HG03457 (cell line): ENCODE measurements around the gene RALB.
"Not testable (repeated sequence)": the region's sequence is repeated elsewhere in the genome, so short reads cannot be mapped to it uniquely, and the experiment has no call there.

Source experiments
- ATAC-seq: cut with Tn5 transposase; IDR thresholded peaks from one replicate; pipeline ENCODE4 v1.9.1; 2021; ENCODE audit warnings: moderate number of reproducible peaks; ENCODE audit not compliant: unreplicated experiment

RALB gene

DNA sequence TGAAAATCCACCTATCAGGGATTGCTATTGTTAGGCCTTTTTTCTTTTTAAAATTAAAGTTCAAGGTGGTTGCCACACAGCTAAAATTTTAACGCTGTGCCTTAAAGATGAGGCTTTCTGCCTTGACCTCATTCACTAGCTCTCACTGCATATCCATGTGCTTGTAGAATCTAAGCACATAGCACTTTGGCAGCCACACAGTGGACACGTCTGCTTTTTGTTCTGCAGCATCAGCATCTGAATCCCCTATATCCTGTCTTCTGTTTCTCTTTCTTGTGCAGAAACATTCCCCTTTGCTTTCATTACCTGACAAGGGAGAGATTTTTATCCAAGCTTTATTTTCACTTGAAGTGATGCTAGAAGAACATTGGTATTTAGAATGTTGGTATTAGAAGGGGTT is 38.1 kb downstream of the RALB start:
- no peak for ATAC-seq

DNA sequence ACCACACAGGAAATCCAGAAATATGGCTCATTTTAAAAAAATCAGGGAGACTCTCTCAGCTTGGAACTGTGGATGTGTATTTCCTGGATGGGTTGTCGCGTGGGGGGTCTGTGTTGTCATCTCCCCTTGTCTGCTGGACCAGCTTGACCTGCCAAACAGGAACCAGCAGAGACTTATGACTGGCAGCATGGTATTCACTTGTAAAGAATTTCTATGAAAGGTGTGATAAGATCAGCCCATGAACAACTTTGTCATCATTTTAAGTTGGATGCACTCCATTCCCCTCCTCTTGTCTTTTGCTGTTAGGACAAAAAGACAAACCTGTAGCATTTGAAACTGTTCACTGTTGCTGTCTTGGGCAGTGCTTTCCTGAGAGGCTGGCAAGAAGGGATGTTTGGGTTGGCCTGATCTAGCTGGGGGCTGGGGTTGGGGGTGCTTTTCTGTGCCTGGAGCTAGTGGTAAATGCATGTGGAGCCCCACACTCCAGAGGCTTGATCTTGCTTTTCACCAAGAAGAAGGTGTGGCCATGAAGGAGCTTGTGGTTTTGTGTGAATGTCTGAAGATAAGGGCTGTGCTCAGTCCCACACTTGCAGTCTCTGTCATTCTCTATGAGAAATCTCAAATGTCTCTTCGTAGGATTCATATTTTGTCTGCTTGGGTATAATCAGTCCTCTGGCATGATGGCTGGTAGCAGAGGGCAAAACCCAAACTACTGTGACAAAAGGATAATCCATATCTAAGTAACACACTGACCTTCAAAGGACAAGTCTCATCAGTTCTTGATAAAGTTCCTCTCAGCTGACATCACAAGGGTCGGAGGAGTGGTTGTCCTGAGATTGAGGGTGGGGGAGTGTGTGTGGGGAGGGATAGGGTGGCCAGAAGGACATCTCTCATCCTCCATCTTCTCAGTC is 39.0 kb downstream of the RALB start:
- no peak for ATAC-seq

DNA sequence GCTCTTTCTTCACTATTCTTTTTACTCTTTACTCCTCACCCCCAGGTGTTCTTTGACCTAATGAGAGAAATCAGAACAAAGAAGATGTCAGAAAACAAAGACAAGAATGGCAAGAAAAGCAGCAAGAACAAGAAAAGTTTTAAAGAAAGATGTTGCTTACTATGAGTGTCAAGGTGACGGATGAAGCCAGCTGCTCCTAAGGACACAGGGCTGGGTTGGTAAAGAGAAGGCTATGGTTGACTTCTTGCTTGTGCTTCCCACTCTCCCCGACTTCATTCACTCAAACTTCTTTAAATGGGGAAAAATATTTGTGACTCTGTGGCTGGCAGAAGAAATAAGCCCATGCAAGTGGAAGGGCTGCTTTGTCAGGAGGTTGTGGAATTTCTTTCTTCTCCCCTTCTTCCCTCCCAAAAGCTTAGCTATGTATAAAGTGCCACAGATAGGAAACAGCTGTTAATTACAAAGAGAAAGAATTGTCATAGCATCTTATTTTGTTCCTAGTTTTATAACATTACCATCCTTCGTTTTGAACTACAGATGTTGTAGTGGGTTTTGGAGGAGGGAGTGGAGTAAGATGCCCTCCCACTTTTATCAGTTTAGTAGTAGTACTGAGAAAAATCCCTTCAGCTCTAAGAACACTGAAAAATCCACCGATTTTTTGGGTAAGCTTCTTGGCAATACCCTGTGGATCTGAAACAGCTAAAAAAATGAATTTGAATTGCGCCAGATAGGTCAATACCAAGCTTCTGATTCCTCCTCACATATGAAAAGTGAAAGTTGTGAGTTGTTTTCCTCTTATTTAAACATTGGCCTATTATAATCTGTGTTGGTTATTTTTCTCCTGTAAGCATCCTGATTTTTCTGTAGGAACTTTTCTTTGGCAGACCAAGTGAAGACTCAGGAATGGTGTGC is 40.7 kb downstream of the RALB start:
- no peak for ATAC-seq

DNA sequence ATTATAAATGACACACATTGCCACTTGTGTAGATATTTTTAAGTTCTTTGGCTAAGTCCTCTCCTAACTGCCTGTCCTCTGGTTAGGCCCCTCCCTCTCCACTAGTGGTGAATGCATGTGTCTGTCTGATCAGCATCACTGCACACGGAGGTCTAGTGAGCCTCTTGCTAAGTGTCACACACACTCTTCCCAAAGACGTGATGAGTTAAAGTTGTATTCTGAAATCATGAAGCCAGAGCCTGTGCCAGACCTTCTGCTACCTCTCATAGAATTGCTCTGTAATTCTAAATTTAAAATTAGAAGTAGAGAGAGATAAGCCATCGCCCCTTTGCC is 41.3 kb downstream of the RALB start:
- no peak for ATAC-seq

DNA sequence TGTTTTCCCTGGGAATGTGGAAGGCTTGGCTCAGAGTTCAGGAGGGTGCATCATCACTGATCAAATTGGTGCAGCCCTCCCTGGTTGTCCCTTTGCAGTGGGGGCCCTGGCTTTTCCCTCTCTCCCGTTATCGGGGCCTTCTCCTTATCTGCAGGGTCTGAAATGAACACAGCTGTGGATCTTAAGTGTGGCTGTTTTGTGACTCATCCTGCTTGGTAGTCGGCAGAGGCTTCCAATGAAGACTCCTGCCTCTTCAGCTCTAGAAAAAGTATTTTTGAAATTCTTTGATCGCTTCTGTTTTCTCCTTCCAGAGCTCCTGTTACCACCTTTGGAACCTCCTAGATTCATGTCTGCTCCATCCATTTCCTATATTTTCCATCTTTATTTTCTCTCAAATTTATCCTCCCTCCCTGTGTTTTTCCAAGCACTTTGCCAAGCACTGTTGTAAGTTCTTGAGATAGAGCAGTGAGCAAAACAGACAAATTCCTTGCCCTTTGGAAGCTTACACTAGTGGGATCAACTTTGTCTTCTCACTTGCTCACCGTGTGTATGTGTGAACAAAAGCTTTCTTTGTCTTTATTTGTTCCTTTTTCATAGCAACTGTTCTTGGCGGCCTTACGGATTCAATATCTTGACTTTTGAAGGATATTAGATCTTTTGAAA is 45.7 kb downstream of the RALB start:
- ATAC-seq: no peak

DNA sequence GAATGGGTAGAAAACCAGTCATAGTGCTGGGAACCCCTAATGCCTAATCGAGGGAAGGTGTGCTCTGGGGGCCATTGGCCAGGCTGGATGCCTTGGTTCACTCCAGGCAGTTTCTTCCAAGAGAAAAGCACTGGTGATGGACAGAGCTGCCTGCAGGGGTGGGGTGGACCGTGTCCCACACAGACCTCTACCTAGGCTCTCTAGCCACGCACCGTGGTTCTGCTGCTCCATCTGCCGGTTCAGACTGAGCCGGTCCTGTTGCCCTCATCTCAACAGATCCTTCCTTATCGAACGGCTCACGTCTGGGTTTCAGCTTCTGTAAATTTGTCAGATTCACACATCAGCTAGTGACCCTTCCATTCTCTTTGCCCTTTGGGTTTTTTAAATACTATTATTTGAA is 46.4 kb downstream of the RALB start:
- no peak for ATAC-seq

DNA sequence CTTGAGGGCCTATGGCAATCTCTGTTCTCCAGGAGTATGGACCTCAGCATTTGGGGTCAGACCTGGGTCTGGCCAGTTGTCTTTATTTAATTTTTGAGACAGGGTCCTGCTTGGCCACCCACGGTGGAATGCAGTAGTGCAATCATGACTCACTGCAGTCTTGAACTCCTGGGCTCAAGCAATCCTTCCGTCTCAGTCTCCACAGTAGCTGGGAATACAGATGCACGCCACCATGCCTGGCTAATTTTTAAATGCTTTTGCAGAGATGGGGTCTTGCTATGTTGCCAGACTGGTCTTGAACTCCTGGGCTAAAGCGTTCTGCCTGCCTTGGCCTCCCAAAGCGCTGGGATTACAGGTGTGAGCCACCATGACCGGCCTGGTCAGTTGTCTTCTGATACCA is 46.9 kb downstream of the RALB start:
- ATAC-seq: no peak

DNA sequence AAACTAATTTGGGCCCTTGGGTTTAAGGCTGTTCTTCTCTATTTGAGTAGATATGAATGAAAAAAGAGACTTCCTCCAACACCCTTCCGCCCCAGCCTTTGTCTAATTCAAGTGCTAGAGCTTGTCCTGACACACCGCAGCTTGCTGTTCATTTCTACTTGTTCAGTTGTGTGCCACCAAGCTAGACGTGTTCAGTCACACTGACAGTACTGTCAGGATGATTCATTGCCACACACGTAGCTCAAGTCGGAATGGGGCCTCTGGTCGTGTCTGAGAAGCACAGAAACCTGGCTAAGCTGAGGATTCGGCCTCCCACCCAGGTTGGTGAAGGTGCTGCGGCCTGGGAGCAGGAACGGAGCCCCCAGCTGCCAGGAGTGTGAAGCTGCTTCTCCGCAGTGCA is 47.7 kb downstream of the RALB start:
- ATAC-seq: no peak

DNA sequence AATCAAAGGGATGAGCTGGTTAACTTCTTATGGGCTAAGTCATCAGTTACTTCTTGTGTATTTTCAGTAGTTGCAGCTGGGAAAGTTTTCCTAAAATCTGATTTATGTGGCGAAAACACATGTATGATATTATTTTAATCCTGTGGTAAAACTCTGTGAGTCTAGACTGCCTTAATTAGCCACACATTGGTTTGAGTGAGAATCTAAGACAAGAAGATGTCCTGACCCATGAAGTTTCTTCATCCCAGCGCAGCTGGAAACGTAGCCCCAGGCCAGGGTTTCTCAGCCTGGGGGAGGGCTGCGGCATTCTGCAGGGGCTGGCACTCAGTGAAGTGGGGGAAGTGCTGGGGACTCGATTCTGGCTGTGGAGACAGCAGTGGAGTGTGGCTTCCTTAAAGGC is 48.6 kb downstream of the RALB start:
- ATAC-seq: no peak

DNA sequence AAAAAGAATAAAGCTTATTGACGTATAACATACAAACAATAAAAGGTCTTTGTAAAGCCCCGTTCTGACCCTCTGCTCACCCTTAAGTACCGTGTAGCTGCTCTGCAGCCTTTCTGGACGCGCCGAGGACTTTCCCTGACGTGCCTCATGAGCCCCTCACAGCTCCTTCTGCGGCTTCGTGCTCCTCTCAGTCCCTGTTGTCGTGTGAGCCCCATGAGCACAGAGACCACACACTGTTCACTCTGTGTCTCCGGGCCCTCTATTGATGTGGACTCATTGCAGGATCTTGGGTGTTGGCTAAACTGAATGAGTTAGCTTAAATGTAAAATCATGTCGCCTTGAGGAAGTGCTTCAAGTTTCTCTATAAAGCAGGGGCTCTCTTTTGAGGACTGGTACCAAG is 49.6 kb downstream of the RALB start:
- no peak for ATAC-seq

DNA sequence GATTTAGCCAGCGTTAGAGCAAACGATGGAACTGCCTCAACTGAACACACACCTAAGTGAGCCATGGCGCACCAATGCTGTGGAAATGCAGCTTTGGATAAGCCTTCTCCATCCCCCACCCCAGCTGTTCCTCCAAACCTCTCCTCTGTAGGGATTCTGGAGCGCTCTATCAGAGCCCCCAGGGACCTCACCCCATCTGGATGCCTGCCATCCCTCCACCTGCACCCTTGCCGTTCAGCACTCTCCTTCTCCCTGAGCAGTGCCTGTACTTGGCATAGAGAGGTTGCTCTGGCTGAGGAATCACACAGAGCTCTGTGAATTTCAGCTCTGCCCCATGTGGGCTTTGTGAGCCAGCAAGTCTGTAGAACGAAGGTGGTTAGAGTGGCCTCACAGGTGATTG is 50.5 kb downstream of the RALB start:
- ATAC-seq: no peak

DNA sequence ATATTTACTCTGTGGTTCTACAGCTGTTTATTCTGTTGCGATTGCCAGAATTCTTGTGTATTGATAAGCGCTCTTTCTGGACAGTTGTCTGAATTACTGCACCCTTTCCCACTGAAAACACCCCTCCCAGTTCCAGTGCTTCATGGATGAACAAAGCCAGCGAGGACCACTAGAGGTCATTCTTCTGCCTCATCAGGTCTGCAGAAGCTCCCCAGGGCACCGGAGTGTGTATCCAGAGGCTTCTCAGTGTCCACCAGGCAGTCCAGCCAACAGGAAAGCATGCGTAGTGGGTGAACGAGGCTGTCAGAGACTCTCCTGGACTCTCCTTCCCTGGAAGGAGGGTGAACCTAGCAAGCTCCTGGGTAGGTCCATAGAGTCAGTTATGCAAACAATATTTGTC is 52.6 kb downstream of the RALB start:
- ATAC-seq: no peak

DNA sequence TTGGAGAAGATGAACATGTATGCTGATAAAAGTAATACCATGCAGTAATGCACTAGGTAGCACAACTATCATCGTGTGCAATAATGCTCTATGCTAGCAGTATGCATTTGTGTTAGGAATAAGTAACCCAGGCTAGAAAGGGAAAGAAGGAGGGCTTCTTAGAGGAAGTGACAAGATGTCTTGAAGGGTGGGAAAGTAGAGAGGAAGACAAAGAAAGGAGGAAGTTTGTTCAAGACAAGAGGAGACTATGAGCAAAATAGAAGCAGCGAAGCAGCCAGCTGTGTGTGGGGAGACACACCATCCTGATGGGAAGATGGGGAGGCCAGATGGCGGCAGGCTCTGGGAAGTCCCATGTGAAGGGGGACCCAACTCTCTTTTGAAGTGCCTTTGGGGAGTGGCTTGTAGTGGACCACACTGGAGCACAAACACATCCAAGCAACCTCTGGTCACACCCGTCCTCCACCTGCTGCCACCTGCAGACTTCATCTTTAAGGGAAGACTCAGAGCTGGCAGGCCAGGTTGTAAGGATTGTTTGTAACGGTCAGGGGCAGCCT is 53.4 kb downstream of the RALB start:
- ATAC-seq: no peak

DNA sequence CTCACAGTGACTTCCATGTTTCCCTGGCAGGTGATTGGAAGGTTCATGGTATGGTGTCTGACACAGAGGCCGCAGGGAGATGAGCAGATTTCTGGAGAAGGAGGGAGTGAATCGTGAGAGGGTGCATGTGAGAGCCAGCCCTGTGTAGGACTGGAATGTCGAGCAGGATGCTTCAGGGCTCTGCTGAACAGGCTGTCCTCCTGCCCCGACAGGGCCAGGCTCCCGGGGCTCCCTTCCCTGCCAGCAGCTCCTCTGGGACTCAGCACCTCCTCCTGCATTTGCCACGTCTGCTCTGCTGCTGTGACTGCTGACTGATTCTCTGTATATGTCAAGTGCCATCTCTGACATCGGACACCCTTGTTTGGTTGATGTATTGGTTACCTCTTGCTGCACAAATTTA is 54.8 kb downstream of the RALB start:
- ATAC-seq: no peak

DNA sequence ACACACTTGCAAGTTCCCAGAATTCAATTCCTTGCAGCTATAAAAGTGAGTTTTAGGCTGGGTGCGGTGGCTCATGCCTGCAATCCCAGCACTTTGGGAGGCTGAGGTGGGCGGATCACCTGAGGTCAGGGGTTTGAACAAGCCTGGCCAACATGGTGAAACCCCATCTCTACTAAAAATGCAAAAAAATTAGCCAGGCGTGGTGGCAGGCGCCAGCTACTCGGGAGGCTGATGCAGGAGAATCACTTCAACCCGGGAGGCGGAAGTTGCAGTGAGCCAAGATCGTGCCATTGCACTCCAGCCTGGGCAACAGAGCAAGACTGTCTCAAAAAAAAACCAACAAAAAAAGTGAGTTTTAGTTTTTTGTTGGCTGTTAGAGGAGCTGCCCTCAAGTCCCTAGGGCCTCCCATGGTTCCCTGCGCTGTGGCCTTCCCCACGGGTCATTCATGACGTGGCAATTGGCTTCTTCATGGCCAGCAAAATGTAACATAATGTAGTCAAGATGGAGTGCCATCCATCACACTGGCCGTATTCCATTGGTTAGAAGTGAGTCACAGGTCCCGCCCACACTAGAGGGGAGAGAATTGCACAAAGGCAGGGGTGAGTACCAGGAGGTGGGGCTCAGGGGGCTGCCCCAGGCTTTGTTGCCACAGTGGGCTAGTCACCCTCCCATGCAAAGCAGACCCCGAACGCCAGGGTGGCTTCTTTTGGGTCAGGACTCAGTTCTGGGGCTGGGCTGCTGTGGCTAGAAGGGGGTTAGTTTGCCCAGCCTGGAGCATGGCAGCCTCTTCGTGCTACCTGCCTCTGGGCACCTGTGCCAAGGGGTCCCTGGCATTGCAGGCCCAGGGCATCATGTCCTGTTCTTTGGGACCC is 55.6 kb downstream of the RALB start:
- ATAC-seq: no peak

DNA sequence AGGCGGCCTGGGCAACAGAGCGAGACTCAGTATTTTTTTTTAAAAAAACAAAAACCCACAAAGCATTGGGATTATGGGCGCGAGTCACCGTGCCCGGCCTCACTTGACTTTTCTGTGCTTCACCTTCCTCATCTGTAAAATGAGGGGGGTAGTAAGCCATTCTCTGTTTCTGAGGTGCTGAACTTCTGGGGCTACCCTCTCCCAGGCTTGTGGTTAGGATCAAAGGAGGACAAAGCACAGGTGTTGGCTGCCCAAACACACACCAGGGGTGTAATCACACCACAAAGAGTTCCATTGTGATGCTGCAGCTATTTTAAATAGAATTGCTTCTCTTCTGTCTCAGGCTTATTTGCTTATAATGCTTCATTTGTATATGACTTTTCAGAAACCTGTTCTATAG is 57.5 kb downstream of the RALB start:
- no peak for ATAC-seq

DNA sequence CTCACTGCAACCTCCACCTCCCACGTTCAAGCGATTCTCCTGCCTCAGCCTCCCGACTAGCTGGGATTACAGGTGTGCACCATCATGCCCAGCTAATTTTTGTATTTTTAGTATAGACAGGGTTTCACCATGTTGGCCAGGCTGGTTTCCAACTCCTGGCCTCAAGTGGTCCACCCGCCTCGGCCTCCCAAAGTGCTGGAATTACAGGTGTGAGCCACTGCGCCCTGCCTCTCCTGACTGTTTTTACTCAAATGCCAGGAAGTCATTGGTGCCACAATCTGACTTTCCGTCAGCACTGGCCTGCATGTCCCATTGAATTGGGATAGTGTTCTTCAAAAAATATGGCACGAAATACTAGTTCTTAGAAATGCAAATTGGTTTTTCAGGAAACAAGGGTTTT is 58.2 kb downstream of the RALB start:
- ATAC-seq: not testable (repeated sequence)

DNA sequence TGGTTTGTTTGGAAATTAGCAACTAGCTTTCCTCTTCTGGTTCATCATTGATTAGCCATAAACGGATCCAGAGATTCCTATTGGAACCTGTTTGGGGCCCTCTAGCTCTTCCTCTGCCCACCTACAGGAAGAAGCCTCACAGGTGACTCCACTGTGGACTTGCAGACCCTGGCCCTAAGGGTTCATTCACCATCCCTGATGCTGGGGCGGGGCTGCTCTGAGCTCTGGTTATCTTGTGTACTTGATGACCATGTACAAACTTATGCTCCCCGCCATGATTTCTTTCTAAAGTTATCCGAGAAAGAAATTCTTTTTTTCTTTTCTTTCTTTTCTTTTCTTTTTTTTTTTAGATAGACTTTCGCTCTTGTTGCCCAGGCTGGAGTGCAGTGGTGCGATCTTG is 59.4 kb downstream of the RALB start:
- no peak for ATAC-seq

DNA sequence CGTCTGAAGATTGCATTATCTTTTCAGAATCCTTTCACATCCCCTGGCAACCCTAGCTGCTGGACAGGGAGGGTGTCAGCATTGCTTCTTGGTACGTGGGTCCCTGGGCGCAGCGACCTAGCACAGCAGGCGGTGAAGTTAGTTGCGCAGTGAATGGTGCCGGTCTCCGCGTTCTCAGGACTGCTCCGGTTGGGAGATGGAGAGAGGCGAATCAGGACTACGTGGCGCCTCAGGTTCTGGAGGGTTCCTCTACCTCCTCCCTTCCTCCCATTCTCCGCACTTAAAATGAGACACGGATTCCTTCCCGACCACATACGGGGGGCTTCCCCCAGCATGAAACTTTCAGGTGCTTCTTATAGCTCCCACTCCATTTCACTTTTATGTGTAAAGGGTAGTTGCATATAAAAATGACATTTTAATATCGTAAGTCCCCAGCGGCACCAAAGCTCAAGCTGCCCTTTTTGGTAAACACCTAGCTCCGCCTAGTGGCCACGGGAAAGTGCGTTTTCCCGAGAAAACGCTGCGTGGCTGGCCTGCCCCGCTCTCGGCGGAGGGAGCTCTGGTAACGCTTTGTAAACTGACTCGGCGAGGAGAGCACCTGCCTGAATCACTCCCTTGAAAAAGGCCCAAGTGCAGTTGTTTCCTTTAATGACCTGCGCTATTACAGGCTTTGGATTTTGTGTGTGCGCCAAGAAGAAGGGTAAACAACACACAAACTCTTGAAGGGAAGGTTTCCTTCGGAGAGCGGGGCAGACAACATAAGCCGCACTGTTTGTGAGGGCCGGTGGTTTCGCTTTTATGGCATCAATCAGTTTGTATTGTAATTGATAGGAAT is 60.4 kb downstream of the RALB start:
- ATAC-seq: peak; percentile 49
